Measurements from ENCODE around the gene NBL1.
"Not testable (repeated sequence)": the region's sequence is repeated elsewhere in the genome, so short reads cannot be mapped to it uniquely, and the experiment has no call there.

Gene NBL1

GRCh38 chr1:19629357-19629756 lies 14.8 kb upstream of the NBL1 start:
- Histone ChIP-seq H3K4me2 (ENCODE audit: low read length) (no peak overlapping the region), H4K91ac (ENCODE audit: low read depth, low read length) (no peak overlapping the region), H3K23ac (ENCODE audit: low read length) (no peak overlapping the region), H3K9ac (ENCODE audit: low read length) (no peak overlapping the region), H4K12ac (ENCODE audit: low read depth, low read length) (no peak overlapping the region), H3K4me3 (ENCODE audit: low read depth, low read length) (no peak overlapping the region), H3K79me2 (ENCODE audit: control insufficient read depth, insufficient read depth, low read length, poor library complexity) (no peaks in the 10 kb centered on the region), H2AK5ac (ENCODE audit: low read length) (no peak overlapping the region), H2AFZ (ENCODE audit: insufficient read depth, low read length, poor library complexity) (no peak overlapping the region), H4K8ac (ENCODE audit: low read depth, low read length) (no peak overlapping the region), H3K27me3 (ENCODE audit: insufficient read depth, low read length) (no peaks in the 10 kb centered on the region), H3K4ac (ENCODE audit: low read depth, low read length) (no peak overlapping the region), H2BK120ac (ENCODE audit: insufficient read depth, low read length, poor library complexity) (no peak overlapping the region), H2BK12ac (ENCODE audit: low read length) (no peak overlapping the region), H3K79me1 (ENCODE audit: low read length) (no peaks in the 10 kb centered on the region), H3K36me3 (ENCODE audit: control insufficient read depth in 1 of 2, insufficient read depth in 2 of 2, low read length in 2 of 2) (peaks cover 13 to 21% of the 10 kb centered on the region in 2 experiments), H3K14ac (ENCODE audit: low read length) (no peak overlapping the region), H3K4me1 (ENCODE audit: control insufficient read depth in 1 of 2, insufficient read depth in 2 of 2, low read length in 2 of 2) (no peaks in the 10 kb centered on the region), H3K18ac (ENCODE audit: low read length) (no peak overlapping the region), H3K27ac (ENCODE audit: low read depth, low read length) (no peak overlapping the region), H2BK5ac (ENCODE audit: low read depth, low read length, poor library complexity) (no peak overlapping the region), H3K9me3 (ENCODE audit: insufficient read depth, low read depth, low read length) (peaks cover 2% of the 10 kb centered on the region)
- DNase-seq, result no peak
- no CpG with 5 or more reads among the region's 4 CpGs for WGBS (ENCODE audit: extremely low coverage, insufficient coverage, insufficient read length)

DNA sequence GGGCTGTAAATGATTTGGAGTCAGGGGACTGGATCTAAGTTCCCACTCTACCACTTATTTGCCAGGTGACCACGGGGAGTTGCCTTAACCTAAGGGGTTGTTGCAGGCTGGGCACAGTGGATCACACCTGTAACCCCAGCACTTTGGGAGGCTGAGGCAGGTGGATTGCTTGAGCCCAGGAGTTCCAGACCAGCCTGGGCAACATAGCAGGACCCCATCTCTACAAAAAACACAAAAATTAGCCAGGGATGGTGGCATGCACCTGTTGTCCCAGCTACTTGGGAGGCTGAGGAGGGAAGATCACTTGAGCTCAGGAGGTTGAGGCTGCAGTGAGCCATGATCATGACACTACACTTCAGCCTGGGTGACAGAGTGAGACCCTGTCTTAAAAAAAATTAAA lies 13.9 kb upstream of the NBL1 start:
- not testable (repeated sequence) for H2AFZ ChIP-seq (ENCODE audit: insufficient read depth, low read length, poor library complexity); H2BK5ac ChIP-seq (ENCODE audit: low read depth, low read length, poor library complexity); H3K9ac ChIP-seq (ENCODE audit: low read length); H2AK5ac ChIP-seq (ENCODE audit: low read length); H4K8ac ChIP-seq (ENCODE audit: low read depth, low read length); H4K12ac ChIP-seq (ENCODE audit: low read depth, low read length); H3K4me1 ChIP-seq (ENCODE audit: control insufficient read depth in 1 of 2, insufficient read depth in 2 of 2, low read length in 2 of 2); H2BK12ac ChIP-seq (ENCODE audit: low read length); H3K14ac ChIP-seq (ENCODE audit: low read length); H3K27ac ChIP-seq (ENCODE audit: low read depth, low read length); H3K27me3 ChIP-seq (ENCODE audit: insufficient read depth, low read length); H3K4ac ChIP-seq (ENCODE audit: low read depth, low read length); H3K23ac ChIP-seq (ENCODE audit: low read length); H3K4me3 ChIP-seq (ENCODE audit: low read depth, low read length); H2BK120ac ChIP-seq (ENCODE audit: insufficient read depth, low read length, poor library complexity); DNase-seq; H3K4me2 ChIP-seq (ENCODE audit: low read length); H3K79me1 ChIP-seq (ENCODE audit: low read length); H3K79me2 ChIP-seq (ENCODE audit: control insufficient read depth, insufficient read depth, low read length, poor library complexity); H3K18ac ChIP-seq (ENCODE audit: low read length); H3K9me3 ChIP-seq (ENCODE audit: insufficient read depth, low read depth, low read length); H4K91ac ChIP-seq (ENCODE audit: low read depth, low read length)
- WGBS (ENCODE audit: extremely low coverage, insufficient coverage, insufficient read length), result no CpG with 5 or more reads among the region's 1 CpG
- H3K36me3 ChIP-seq (ENCODE audit: control insufficient read depth in 1 of 2, insufficient read depth in 2 of 2, low read length in 2 of 2), result peaks cover 11 to 17% of the 10 kb centered on the region in 2 experiments

- no CpG with 5 or more reads among the region's 6 CpGs for WGBS (ENCODE audit: extremely low coverage, insufficient coverage, insufficient read length)
These were observed 13.3 kb upstream of the NBL1 start for GRCh38 chr1:19630720-19631395.

DNA sequence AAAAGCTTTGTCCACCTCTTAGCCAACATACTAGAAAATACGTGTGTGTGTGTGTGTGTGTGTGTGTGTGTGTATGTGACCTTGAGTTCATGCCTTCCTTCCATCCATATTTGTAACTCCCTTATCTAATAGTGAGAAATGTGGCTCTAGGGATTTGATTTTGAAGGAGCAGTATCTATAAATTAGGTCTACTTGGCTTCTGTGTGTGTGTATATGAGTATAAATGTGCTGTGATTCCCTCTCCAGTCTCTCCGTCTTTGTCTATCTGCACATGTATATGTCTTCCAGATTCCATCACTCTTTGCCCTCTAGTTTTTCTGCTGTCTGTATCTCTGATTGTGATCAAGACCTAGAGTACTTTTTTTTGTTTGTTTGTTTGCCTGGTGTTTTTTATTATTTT lies 11.9 kb upstream of the NBL1 start:
- Histone ChIP-seq H3K4me1 (ENCODE audit: control insufficient read depth in 1 of 2, insufficient read depth in 2 of 2, low read length in 2 of 2) (no peaks in the 10 kb centered on the region), H2BK120ac (ENCODE audit: insufficient read depth, low read length, poor library complexity) (no peak overlapping the region), H3K4me2 (ENCODE audit: low read length) (no peak overlapping the region), H4K8ac (ENCODE audit: low read depth, low read length) (no peak overlapping the region), H3K23ac (ENCODE audit: low read length) (no peak overlapping the region), H3K18ac (ENCODE audit: low read length) (no peak overlapping the region), H3K79me1 (ENCODE audit: low read length) (no peaks in the 10 kb centered on the region), H3K27ac (ENCODE audit: low read depth, low read length) (no peak overlapping the region), H3K9ac (ENCODE audit: low read length) (peak overlapping the region; percentile 44), H3K14ac (ENCODE audit: low read length) (no peak overlapping the region), H3K4ac (ENCODE audit: low read depth, low read length) (no peak overlapping the region), H3K27me3 (ENCODE audit: insufficient read depth, low read length) (no peaks in the 10 kb centered on the region), H3K4me3 (ENCODE audit: low read depth, low read length) (no peak overlapping the region), H2AK5ac (ENCODE audit: low read length) (no peak overlapping the region), H2AFZ (ENCODE audit: insufficient read depth, low read length, poor library complexity) (no peak overlapping the region), H4K12ac (ENCODE audit: low read depth, low read length) (no peak overlapping the region), H3K9me3 (ENCODE audit: insufficient read depth, low read depth, low read length) (no peaks in the 10 kb centered on the region), H3K36me3 (ENCODE audit: control insufficient read depth in 1 of 2, insufficient read depth in 2 of 2, low read length in 2 of 2) (peaks cover 3 to 4% of the 10 kb centered on the region in 2 experiments), H4K91ac (ENCODE audit: low read depth, low read length) (no peak overlapping the region), H3K79me2 (ENCODE audit: control insufficient read depth, insufficient read depth, low read length, poor library complexity) (no peaks in the 10 kb centered on the region), H2BK12ac (ENCODE audit: low read length) (no peak overlapping the region), H2BK5ac (ENCODE audit: low read depth, low read length, poor library complexity) (no peak overlapping the region)
- WGBS (ENCODE audit: extremely low coverage, insufficient coverage, insufficient read length), result no CpG with 5 or more reads among the region's 2 CpGs
- DNase-seq, result no peak

More at GRCh38 chr1:19630720-19631395, 13.3 kb upstream of the NBL1 start:
- Histone ChIP-seq H4K12ac (ENCODE audit: low read depth, low read length) (no peak overlapping the region), H3K27me3 (ENCODE audit: insufficient read depth, low read length) (no peaks in the 10 kb centered on the region), H3K9me3 (ENCODE audit: insufficient read depth, low read depth, low read length) (no peaks in the 10 kb centered on the region), H2AK5ac (ENCODE audit: low read length) (no peak overlapping the region), H2AFZ (ENCODE audit: insufficient read depth, low read length, poor library complexity) (no peak overlapping the region), H2BK120ac (ENCODE audit: insufficient read depth, low read length, poor library complexity) (no peak overlapping the region), H3K79me2 (ENCODE audit: control insufficient read depth, insufficient read depth, low read length, poor library complexity) (no peaks in the 10 kb centered on the region), H4K8ac (ENCODE audit: low read depth, low read length) (no peak overlapping the region), H3K4me1 (ENCODE audit: control insufficient read depth in 1 of 2, insufficient read depth in 2 of 2, low read length in 2 of 2) (no peaks in the 10 kb centered on the region), H3K14ac (ENCODE audit: low read length) (no peak overlapping the region), H2BK12ac (ENCODE audit: low read length) (no peak overlapping the region), H4K91ac (ENCODE audit: low read depth, low read length) (no peak overlapping the region), H3K9ac (ENCODE audit: low read length) (no peak overlapping the region), H3K4me2 (ENCODE audit: low read length) (no peak overlapping the region), H3K4me3 (ENCODE audit: low read depth, low read length) (no peak overlapping the region), H3K36me3 (ENCODE audit: control insufficient read depth in 1 of 2, insufficient read depth in 2 of 2, low read length in 2 of 2) (peaks cover 8 to 14% of the 10 kb centered on the region in 2 experiments), H2BK5ac (ENCODE audit: low read depth, low read length, poor library complexity) (no peak overlapping the region), H3K79me1 (ENCODE audit: low read length) (no peaks in the 10 kb centered on the region), H3K18ac (ENCODE audit: low read length) (no peak overlapping the region), H3K4ac (ENCODE audit: low read depth, low read length) (no peak overlapping the region), H3K23ac (ENCODE audit: low read length) (no peak overlapping the region), H3K27ac (ENCODE audit: low read depth, low read length) (no peak overlapping the region)
- no peak for DNase-seq
